HEK293T (cell line): Measurements from ENCODE around the gene FXYD4.

Experiments
- ARNT ChIP-seq: fragments of 450-650 bp; IDR thresholded peaks from 2 replicates; pipeline ENCODE4 v1.6.1; 2017; ENCODE audit warnings: mild to moderate bottlenecking
- BHLHE40 ChIP-seq: fragments of 450-650 bp; IDR thresholded peaks from 2 replicates; pipeline ENCODE4 v1.6.1; 2016; ENCODE audit warnings: mild to moderate bottlenecking, moderate library complexity, borderline replicate concordance
- ELF4 ChIP-seq: fragments of 450-650 bp; IDR thresholded peaks from 2 replicates; pipeline ENCODE4 v1.6.1; 2017; ENCODE audit warnings: antibody characterized with exemption
- FOXK2 ChIP-seq: fragments of 450-650 bp; IDR thresholded peaks from 2 replicates; pipeline ENCODE4 v1.6.1; 2016; ENCODE audit warnings: mild to moderate bottlenecking
- FOXM1 ChIP-seq: fragments of 450-650 bp; IDR thresholded peaks from 2 replicates; pipeline ENCODE4 v1.6.1; 2017; ENCODE audit warnings: mild to moderate bottlenecking, borderline replicate concordance
- HDGF ChIP-seq: fragments of 450-650 bp; IDR thresholded peaks from 2 replicates; pipeline ENCODE4 v1.6.1; 2017; ENCODE audit warnings: antibody characterized with exemption, borderline replicate concordance
- L3MBTL2 ChIP-seq: fragments of 450-650 bp; conservative IDR thresholded peaks from 2 replicates; pipeline ENCODE4 v1.6.1; 2016; ENCODE audit warnings: mild to moderate bottlenecking
- LEF1 ChIP-seq: fragments of 450-650 bp; IDR thresholded peaks from 2 replicates; pipeline ENCODE4 v1.6.1; 2017; ENCODE audit warnings: mild to moderate bottlenecking, borderline replicate concordance
- SP1 ChIP-seq: fragments of 450-650 bp; IDR thresholded peaks from 2 replicates; pipeline ENCODE4 v1.6.1; 2017
- TARDBP ChIP-seq: fragments of 450-650 bp; IDR thresholded peaks from 2 replicates; pipeline ENCODE4 v1.6.1; 2016
- ZNF384 ChIP-seq: fragments of 450-650 bp; IDR thresholded peaks from 2 replicates; pipeline ENCODE4 v1.6.1; 2016
- TF ChIP-seq, protein P1 (sequence below): fragments of 450-650 bp; IDR thresholded peaks from 2 replicates; pipeline ENCODE4 v1.6.1; 2016

DNA sequence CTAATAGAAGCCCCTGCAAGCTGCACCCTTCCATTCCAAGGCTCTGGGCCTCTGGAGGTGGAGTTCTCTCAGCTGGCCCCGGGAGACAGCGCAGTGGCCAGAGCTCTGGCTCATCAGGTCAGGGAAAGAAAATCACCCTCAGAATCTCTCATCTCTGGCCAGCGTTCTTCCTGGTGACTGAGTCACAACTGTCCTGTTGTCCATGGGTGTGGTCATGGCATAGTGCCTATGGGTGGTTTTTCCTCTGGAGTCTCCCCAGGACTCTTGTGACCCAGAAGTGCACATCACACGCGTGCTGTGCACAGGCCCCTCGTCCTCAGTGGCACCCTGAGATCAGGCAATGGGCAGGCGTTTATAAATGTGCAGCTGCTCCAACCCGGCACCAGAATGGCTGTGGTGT is 27.4 kb upstream of the FXYD4 start:
- TF ChIP-seq, protein P1, sequence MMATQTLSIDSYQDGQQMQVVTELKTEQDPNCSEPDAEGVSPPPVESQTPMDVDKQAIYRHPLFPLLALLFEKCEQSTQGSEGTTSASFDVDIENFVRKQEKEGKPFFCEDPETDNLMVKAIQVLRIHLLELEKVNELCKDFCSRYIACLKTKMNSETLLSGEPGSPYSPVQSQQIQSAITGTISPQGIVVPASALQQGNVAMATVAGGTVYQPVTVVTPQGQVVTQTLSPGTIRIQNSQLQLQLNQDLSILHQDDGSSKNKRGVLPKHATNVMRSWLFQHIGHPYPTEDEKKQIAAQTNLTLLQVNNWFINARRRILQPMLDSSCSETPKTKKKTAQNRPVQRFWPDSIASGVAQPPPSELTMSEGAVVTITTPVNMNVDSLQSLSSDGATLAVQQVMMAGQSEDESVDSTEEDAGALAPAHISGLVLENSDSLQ = no peak
- no peak for TF ChIP-seq BHLHE40
- no peak for TF ChIP-seq FOXK2
- no peak for TF ChIP-seq HDGF
- TF ChIP-seq ELF4 = no peak
- no peak for TF ChIP-seq ZNF384
- TF ChIP-seq FOXM1 = no peak
- TF ChIP-seq TARDBP = no peak
- TF ChIP-seq SP1 = no peak
- no peak for TF ChIP-seq ARNT
- TF ChIP-seq LEF1 = no peak
- TF ChIP-seq L3MBTL2 = no peak
